Occipital lobe (tissue), 2 donors: Measurements from ENCODE around the gene ZFYVE28. TPM values are rescaled to one million over a fixed set of nuclear protein-coding genes. Genes with fewer than 3 reads are reported as not detected.

Experiments
- DNase-seq: peaks from one replicate; lab custom pipeline; 2025; lab: John Stamatoyannopoulos, UW
- total RNA-seq: library from RNA; depleted of rRNA; stranded (reverse); fragments of >200 nt; gene quantifications from one replicate; pipeline ENCODE4 v1.2.3, GENCODE V29; 2014

The ZFYVE28 gene
- total RNA-seq, 1 donor from 2014 or later, result 3.7 TPM

DNA sequence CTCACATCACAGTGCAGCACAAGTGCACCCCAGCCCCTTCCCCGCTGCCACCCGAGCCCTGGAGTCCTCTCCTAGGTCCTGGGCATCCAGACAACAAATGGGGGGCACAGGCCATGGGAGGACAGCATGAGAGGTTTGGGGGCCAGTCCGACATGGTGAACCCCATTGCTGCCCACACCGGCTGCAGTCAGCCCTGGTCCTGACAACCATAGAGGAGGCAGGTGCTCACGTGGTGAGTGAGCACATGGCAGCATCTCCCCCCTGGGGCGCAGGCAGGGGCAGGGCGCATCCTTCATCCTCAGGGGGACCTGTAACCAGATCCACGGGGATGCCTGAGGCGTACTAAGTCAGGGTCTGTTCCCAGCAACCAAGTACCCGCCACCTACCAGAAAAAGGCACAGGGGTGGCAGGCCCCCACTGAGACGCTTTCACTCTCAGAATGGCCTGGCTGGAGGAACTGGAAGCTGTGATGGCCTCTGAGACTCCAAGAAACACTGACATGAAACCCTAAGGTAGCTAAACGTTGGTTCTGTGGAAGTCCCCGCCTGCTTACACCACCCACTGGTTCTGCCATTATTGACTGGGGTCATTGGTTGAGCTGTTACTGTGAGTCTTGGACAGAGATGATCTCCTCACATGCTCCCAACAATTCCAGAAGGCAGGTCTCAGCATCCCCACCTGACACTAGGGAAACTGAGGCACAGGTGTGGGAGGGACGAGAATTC is 6.5 kb downstream of the ZFYVE28 start:
- DNase-seq, result no peak

DNA sequence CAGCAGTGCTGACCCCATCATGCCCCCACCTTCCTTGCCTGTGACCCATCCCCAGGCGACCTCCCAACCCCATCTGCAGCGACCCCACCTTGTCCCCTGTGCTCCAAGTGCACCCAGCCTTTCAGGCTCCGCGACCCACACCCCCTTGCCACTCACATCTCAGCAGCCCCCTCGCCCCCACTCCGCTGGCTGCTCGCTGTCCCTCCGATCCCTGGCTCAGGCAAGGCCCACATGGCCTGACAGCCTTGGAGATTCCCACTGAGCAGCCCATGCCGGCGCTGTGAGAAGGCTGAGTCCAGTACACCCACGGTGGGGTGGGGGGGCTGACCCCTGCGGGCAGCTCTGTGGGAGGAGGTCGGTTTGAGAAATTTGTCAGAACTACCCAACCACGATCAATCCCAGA is 9.1 kb downstream of the ZFYVE28 start:
- no peak for DNase-seq

DNA sequence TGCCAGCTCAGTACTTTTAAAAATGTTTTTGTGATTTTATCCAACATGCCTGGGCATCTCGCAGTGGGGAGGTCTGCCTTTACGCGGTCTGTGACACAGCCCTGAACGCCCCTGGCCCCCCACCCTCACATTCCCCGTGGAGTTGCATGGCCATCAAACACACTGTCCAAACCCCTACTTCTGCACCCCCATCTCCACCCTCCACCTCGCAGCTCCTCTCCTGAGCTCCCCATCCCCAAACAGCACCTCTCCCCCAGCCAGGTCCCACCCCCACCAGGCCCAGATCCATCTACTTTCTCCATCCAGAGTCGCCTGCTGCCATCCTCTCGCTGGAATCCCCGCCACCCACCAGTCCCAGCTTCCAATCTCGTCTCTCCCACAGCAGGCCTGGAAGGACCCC is 9.5 kb downstream of the ZFYVE28 start:
- DNase-seq, result no peak

DNA sequence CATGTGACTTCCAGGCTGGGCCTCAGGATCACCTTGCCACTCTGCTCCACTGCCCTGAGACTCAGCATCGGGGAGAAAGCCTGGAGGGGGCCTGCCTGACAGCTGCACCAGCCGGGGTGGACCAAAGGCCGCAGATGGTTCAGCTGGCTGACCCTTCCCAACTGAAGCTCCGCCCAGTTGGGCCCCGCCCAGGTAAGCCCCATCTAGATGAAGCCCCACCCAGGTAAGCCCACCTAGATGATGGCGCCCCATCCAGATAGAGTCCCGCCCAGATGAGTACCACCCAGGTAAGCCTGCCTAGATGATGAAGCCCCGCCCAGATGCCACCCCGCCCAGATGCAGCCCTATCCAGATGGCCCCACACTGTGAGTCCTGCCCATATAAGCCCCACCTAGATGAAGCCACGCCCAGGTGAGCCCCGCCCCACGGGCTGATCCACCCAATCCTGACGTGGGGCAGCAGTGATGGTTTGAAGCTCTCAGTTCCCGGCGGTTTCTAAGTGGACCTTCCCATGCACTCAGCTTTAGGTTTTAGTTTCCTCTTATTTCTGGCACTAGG is 10.0 kb downstream of the ZFYVE28 start:
- no peak for DNase-seq

DNA sequence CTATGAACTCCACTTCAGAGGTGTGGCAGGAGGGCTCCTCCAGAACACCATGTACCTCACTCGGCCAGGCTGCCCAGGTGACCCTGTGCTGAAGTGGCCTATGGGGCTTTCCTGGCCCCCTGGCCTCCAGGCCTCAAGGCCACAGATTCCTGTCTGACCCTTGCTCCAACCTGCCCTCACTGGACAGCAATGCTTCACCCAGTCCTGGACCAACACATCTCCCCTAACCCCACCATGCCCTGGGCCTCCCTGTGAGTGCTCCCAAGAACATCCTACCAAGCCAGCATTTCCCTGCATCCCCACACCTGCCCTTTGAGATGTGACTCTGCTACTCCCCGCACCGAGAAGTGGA is 10.5 kb downstream of the ZFYVE28 start:
- DNase-seq, result no peak

DNA sequence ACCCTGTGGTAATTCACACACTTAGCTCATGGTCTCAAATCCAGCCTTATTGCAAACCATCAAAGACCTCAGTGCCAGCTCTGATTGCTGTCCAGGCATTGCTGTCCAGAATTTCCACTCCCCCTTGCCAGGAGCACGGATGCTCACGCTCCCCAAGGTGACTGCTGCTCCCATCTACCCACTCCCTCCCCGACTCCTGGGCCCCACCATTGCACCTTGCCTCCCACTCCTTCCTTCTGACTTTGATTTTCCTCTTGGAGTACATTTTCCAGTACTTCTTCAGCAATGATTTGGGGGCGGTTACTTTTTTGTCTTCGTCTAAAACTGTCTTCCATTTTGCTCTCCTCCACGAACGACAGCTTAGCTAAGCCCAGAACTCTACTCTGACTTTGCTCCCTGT is 11.5 kb downstream of the ZFYVE28 start:
- no peak for DNase-seq

DNA sequence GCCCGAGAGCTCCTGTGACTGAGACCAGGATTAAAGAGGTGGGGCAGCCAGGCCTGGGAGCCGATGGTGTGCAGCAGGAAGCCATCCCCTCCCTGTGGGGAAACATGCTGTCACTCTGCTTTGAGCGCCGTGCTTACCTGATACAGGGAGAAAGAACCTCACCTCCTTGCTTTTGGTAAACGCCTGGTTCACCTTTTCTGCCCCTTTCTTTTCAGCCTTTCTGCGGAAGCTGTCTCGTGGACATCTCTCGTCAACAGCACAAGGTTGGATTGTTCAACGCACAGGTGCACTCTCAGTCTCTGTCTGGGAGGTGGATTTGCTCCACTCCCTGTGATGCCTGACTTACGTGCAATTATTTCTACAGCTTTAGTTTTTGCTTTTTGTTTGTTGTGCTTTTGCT is 12.0 kb downstream of the ZFYVE28 start:
- DNase-seq, result no peak

DNA sequence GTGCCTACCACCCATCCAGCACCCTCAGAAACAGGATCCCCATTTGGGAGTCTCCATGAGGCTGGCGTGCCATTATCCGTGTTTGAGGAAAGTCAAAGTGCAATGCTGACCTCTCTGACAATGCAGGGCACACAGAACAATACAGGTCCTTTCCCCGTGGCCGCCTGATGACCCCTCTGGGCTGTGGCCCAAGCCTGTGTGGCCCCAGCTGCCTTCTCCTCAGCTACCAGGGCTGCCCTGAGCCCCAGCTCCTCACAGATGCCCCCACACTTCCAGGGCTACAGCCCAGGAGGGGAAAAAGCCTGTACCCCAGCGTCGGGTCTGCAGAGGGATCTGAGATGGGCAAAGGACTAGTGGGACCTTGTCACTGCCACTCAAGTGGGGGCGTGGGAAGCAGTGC is 15.5 kb downstream of the ZFYVE28 start:
- no peak for DNase-seq

DNA sequence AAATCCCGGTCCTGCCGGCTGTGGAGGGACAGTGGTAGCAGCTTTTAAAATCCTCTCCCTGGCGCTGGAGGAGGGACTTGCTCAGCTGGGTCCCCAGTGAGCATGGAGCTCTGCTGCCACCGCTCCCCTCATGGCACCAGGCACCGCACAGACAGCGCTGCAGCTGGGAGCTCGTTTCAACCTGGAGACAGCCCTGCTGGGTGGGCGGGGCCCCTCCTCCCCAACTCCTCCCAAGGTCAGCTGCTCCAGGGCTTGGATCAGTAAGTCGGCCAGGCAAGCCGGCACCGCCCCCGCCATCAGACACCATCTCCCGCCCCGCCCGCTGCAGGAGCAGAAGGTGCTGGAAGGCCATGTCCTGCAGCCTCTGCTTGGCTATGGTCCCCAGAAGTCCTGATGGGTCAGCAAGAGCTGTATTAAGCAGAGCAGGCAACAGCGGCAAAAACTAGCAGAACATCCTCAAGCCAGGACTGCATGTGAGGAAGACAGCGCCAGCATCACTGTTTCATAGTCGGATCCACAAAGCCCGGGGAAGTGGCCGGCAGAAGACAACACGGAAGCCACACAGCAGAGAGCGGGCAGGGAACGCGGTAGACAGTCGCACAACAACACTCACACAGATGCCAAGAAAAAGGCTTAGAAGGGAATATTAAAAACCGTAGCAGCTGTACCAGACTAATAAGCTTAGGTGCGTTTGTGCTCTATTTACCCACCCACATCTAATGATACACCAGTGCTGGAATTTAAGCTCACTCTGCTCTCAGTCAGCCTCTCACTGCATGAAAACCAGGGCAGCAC is 16.2 kb downstream of the ZFYVE28 start:
- DNase-seq, result peak; percentile 74

DNA sequence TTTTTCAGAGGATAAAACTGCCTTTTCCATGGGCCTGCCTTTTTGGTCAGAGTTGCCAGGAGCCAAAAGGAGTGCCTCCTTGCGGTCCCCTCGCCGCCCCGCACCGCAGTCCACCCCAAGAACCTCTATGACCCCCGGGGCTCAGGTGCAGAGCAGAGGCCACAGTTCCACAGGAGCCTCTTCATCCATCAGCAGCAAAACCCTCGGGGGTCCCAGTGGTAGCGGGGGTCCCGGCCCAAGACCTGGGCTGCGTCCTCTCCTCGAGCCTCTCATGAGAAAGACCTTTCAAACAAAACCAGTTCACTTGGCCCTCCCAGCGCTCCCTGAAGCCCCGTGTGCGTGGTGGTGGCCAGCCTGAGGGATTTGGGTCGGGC is 16.8 kb downstream of the ZFYVE28 start:
- DNase-seq, result no peak

DNA sequence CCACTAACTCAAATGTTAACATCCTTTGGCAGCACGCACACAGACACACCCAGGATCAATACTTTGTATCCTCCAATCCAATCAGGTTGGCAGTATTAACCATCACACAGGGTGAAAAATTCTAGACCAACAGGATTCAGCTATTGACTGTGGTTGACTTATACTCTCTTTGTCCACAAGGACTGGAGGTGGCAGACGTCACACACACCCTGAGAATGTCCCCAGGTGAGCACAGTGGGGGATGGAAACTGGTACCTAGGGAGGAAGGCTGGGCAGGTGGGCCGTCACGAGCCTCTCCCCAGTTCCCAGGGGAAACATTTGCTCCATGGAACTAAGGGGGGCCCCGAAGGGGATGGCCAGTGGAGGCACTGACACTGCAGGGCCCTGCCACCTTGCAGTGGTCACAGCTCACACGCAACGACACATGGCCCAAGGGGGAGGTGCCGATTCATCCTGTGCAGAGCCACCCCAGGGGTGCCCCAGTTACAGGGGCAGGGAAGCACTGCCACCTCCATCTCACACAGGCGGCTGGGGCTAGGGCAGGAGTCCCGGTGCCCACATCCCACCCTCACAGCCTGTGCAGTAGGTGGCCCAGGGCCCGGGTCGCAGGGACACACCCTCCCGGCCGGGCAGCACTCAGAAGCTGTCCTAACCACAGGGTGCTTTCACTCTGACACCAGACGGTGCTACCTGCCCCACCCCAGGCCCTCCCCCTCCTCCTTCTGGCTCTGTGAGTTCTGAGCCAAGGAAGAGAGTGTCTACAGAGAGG is 17.4 kb downstream of the ZFYVE28 start:
- DNase-seq, result no peak

DNA sequence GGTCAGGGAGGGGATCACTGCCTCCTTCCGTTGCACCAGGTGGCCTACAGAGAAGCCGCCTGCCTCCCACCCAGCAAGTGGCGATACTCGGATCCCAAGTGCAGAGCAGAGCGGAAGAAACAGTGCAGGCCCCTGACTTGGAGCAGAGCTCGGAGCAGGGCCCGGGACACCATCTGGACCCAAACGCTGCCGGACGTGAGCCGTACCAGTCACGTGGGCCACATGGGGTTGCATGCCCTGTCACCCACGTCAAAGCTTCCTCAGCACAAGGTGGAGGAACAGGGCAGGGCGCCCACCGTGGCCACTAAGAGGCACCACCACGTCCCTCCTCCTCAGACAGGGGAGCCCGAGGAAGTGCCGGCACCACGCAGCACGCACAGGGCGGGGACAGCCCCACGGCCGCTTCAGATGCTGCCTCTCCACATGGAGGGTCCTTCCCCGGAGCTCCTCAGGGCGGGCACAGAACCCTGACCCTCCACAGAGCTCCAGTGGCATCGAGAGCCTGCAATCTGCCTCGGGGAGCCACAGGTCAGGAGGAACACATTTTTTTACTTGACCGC is 18.7 kb downstream of the ZFYVE28 start:
- no peak for DNase-seq

DNA sequence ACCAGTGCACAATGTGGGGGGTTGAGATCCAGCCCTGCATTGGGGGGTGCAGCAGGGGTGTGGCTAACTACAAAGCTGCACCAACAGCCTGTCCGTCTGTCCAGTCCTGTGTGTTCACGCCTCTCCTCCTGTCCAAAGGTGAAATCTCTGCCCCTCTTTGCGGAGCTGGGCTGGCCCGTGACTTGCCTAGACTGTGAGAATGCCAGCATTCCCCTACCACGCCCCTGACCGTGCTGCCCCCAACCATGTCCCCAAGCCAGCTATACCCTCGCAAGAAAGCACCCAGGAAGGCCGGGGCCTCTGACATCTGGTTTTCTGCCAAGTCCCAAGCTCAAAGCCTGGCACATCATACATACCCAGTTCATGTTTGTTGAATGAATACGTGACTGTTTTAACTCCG is 19.2 kb downstream of the ZFYVE28 start:
- no peak for DNase-seq

DNA sequence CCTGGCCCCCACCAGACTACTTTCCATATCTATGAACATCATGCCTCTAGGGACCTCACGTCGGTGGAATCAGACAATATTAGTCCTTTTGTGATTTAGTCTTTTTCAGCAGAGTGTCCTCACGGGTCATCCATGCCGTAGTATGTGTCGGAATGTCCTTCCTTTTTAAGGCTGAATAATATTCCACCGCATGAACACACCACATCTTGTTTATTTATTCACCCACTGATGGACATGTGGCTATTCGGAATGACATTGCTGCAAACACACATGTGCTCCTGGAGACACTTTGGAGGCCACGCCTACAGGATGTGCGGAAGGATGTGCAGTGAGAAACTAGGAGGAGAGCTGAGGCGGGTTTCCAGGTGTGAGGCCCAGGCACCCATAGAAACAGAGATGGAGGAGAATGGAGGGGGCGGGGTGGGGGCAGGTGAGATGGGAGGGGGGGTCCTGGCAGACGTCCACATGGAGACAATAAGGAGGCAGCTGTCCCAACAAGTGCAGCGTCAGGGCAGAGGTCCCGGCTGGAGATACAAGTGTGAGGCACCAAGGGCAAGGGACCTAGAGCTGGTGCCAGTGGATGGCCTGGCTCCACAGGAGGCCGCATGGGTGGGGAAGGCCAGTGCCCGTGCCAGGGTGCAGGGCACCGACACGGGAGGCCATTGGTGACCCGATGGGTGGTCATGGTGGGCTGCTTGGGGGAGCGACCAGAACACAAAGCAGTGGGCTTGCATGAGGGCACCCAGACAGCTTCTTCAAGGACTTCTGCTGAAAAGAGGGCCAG is 20.7 kb downstream of the ZFYVE28 start:
- no peak for DNase-seq

DNA sequence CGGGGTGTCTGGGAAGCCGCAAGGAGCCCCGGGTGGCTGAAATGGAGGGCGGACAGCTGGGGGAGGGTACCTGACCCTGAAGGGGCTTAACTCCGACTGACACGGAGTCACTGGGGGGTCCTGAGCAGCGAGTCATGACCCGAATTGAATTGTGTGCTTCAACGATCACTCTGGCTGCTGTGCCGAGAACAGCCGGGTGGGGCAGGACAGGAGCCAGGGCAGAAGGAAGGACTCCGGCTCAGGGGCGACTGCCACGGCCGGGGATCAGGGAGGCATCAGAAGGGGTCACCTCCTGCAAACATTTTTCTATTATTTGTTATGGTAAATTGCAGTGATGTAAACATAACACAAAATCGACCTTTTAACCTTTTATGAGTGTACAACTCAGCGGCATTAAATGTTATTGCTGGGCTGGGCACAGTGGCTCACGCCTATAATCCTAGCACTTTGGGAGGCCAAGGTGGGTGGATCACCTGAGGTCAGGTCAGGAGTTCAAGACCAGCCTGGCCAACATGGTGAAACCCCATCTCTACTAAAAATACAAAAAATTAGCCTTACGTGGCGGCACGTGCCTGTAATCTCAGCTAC is 21.6 kb downstream of the ZFYVE28 start:
- no peak for DNase-seq

DNA sequence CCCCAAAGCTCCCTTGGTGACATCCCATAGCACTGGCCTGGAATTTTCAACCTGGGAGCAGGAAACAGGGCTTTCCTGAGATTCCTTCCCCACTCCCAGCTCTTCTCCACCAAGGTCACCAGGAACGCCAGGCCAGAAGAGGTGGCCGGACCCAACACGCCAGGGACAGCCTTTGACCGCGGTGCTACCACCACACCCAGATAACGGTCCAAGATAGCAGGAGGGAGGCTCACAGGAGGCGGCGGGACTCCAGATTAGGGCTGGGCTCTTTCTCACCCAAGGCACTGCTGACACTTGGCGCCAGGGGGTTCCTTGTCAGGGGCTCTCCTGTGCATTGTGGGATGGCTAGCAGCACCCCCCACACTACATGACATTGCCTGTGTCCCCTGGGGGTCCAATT is 22.9 kb downstream of the ZFYVE28 start:
- no peak for DNase-seq

DNA sequence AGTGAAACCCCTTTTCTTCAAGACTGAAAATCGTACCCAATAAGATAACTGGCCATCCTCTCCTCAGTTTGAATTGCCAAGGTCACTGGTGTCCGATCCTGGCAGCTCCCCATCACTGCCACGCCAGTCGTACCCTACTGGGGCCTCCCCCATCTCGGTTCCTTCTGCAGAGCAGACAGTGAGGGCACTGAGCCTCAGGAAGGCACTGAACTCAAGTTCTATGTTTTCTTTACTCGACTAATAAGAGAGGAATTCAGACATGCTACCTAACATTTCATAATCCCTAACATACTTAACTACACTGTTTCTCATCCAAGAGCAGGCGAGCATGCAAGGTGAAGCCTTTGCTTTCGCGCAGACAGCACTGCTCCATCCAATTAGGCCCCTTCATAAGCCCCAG is 23.4 kb downstream of the ZFYVE28 start:
- DNase-seq, result no peak

DNA sequence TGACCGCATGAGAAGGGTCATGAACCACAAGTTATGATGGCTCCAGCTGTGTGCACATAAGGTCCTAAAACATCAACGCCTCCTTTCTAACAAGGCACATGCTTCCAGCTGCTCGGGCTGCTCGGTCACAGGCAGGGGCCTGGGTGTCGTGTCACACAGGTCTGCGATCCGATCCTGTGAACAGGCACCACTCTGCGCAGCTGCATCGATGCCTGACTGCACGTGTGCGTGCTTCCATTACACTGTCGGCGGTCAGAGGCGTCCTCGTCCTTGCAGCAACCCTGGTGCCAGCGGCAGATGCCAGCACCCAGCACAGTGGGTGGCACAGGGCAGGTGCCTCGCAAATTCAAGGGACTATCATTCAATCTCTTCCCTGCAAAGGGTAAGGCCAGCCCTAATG is 23.9 kb downstream of the ZFYVE28 start:
- no peak for DNase-seq

DNA sequence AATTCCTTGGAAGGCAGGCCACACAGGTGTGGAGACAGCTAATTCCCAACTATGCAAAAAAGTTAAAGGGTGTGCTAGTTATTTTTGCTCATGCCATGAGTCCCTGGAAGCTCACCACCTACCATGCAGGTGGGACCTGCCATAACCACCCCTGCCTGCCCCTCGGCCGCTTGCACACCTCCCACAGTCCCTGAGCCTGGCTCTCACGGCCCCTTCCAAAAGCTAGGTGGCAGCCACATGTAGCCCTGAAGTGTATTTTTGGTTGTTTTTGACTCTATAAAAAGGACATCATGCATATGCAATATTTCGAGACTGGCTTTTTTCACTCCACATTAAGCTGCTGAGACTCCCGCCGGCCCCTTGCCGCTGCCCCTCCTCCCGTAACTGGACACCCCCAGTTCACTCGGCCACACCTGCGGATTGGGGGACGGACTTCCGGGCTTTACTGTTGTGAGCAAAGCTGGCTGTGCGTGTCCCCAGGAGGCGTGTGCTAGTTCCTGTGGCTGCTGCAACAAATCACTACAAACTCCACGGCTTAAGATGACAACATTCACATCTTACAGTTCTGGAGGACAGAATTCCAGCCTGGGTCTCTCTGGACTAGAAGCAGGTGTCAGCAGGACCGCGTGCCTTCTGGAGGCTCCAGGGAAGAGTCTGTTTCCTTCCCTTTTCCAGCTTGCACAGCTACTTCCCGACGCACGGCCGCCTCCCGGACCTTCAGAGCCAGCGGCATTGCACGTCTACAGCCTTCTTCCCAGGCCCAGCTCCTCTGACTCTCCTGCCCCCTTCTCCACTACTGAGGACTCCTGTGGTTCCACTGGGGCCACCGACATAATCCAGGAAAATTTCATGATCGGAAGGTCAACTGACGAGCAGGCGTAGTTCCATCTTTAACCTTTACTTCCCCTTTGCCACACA is 24.8 kb downstream of the ZFYVE28 start:
- no peak for DNase-seq
